ENCODE data around the gene LOXL3.

The LOXL3 gene

GRCh38 chr2:74551530-74551929, 2.2 kb downstream of the LOXL3 start:
- no peak for TF ChIP-seq CTCF (IDR thresholded peaks at IDR 0.05; ENCODE audit: borderline replicate concordance, insufficient read depth, low read depth, low read length)
- H3K4me3 ChIP-seq (ENCODE audit: low read depth, low read length): peak overlapping the region; percentile 98

GRCh38 chr2:74550231-74550630, 3.5 kb downstream of the LOXL3 start:
- no peak for TF ChIP-seq CTCF (IDR thresholded peaks at IDR 0.05; ENCODE audit: borderline replicate concordance, insufficient read depth, low read depth, low read length)
- H3K4me3 ChIP-seq (ENCODE audit: low read depth, low read length): peak overlapping the region; percentile 78

- no peak for TF ChIP-seq CTCF (IDR thresholded peaks at IDR 0.05; ENCODE audit: borderline replicate concordance, insufficient read depth, low read depth, low read length)
- peak overlapping the region; percentile 78 for H3K4me3 ChIP-seq (ENCODE audit: low read depth, low read length)
Observed at GRCh38 chr2:74548900-74549826, 4.6 kb downstream of the LOXL3 start.

- peak overlapping the region; percentile 78 for H3K4me3 ChIP-seq (ENCODE audit: low read depth, low read length)
- TF ChIP-seq CTCF (IDR thresholded peaks at IDR 0.05; ENCODE audit: borderline replicate concordance, insufficient read depth, low read depth, low read length): no peak
Observed at GRCh38 chr2:74548285-74548899, 5.3 kb downstream of the LOXL3 start.

- no peak overlapping the region for H3K4me3 ChIP-seq (ENCODE audit: low read depth, low read length)
Observed at GRCh38 chr2:74546004-74546403, 7.7 kb downstream of the LOXL3 start.

GRCh38 chr2:74544634-74545033, 9.1 kb downstream of the LOXL3 start:
- H3K4me3 ChIP-seq (ENCODE audit: low read depth, low read length): no peak overlapping the region
- 0 out of 2 replicates have a peak, but pooled peaks have one; percentile 5 for TF ChIP-seq CTCF (IDR thresholded peaks at IDR 0.05; ENCODE audit: borderline replicate concordance, insufficient read depth, low read depth, low read length)

More at GRCh38 chr2:74546004-74546403, 7.7 kb downstream of the LOXL3 start:
- TF ChIP-seq CTCF (IDR thresholded peaks at IDR 0.05; ENCODE audit: borderline replicate concordance, insufficient read depth, low read depth, low read length): no peak
